HFFc6 (cell line): Measurements from ENCODE around the gene TCAF1. TPM values are rescaled to one million over a fixed set of nuclear protein-coding genes. Genes with fewer than 3 reads are reported as not detected.
A peak's percentile ranks its signal among the peaks of the same experiment; 100 is the strongest.

Experiments used
- DNase-seq: peaks from one replicate; pipeline ENCODE4 v3.0.0-alpha.2; 2018
- H3K27ac Mint-ChIP-seq: 2 replicates; pipeline ENCODE4 v1.8.0; 2020; ENCODE audit warnings: mild to moderate bottlenecking, mixed read lengths
- H3K27me3 Mint-ChIP-seq: 2 replicates; pipeline ENCODE4 v1.8.0; 2021; ENCODE audit warnings: mild to moderate bottlenecking, moderate library complexity, mixed read lengths; ENCODE audit not compliant: insufficient read depth
- H3K36me3 Mint-ChIP-seq: 2 replicates; pipeline ENCODE4 v1.8.0; 2021; ENCODE audit warnings: low read depth, mixed read lengths
- H3K4me1 Mint-ChIP-seq: 2 replicates; pipeline ENCODE4 v1.8.0; 2020; ENCODE audit warnings: low read depth, mixed read lengths
- H3K4me3 Mint-ChIP-seq: 2 replicates; pipeline ENCODE4 v1.8.0; 2020; ENCODE audit warnings: mild to moderate bottlenecking, moderate library complexity, mixed read lengths
- H3K9me3 Mint-ChIP-seq: 2 replicates; pipeline ENCODE4 v1.8.0; 2020; ENCODE audit warnings: mild to moderate bottlenecking, mixed read lengths
- total RNA-seq, 6 experiments: library from RNA; stranded (reverse); fragmentation: NEBNext Ultra II Directional; extraction: Animal tissue kit (Norgen Biotek cat#: 25700); gene quantifications; 2 replicates in 1 of 6; 3 replicates in 5 of 6; pipeline ENCODE4 v1.2.3, GENCODE V29; 2021
- TF ChIP-seq, protein P1 (sequence below): fragments of 200-600 bp; sonication (generic); IDR thresholded peaks from 2 replicates; pipeline ENCODE4 v1.5.0; 2021; ENCODE audit warnings: antibody characterized with exemption, mild to moderate bottlenecking

The TCAF1 gene
- total RNA-seq, 6 experiments from 2014 or later = 57.1 to 90.3 (median 65.1) TPM

- TF ChIP-seq, protein P1, sequence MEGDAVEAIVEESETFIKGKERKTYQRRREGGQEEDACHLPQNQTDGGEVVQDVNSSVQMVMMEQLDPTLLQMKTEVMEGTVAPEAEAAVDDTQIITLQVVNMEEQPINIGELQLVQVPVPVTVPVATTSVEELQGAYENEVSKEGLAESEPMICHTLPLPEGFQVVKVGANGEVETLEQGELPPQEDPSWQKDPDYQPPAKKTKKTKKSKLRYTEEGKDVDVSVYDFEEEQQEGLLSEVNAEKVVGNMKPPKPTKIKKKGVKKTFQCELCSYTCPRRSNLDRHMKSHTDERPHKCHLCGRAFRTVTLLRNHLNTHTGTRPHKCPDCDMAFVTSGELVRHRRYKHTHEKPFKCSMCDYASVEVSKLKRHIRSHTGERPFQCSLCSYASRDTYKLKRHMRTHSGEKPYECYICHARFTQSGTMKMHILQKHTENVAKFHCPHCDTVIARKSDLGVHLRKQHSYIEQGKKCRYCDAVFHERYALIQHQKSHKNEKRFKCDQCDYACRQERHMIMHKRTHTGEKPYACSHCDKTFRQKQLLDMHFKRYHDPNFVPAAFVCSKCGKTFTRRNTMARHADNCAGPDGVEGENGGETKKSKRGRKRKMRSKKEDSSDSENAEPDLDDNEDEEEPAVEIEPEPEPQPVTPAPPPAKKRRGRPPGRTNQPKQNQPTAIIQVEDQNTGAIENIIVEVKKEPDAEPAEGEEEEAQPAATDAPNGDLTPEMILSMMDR = no peak
- Mint-ChIP-seq H3K36me3 (no peaks in the 10 kb centered on the region), H3K4me1 (peaks cover 32% of the 10 kb centered on the region), H3K27ac (peak overlapping the region; percentile 93), H3K27me3 (no peaks in the 10 kb centered on the region), H3K4me3 (peak overlapping the region; percentile 97), H3K9me3 (no peaks in the 10 kb centered on the region)
- no peak for DNase-seq
Observed at GRCh38 chr7:143900230-143900766, 1.7 kb downstream of the TCAF1 start.

GRCh38 chr7:143898810-143899209, 3.2 kb downstream of the TCAF1 start:
- Mint-ChIP-seq H3K36me3 (no peaks in the 10 kb centered on the region), H3K4me3 (no peak overlapping the region; the same call in 1 of the 2 replicates), H3K9me3 (no peaks in the 10 kb centered on the region), H3K27me3 (no peaks in the 10 kb centered on the region), H3K27ac (no peak overlapping the region), H3K4me1 (peaks cover 29% of the 10 kb centered on the region)
- DNase-seq = no peak
- TF ChIP-seq, protein P1 = no peak

GRCh38 chr7:143896667-143897066, 5.3 kb downstream of the TCAF1 start:
- H3K9me3 Mint-ChIP-seq = no peaks in the 10 kb centered on the region
- no peak overlapping the region for H3K4me3 Mint-ChIP-seq
- peaks cover 37% of the 10 kb centered on the region for H3K4me1 Mint-ChIP-seq
- H3K36me3 Mint-ChIP-seq = no peaks in the 10 kb centered on the region
- no peak overlapping the region for H3K27ac Mint-ChIP-seq
- DNase-seq = no peak
- no peaks in the 10 kb centered on the region for H3K27me3 Mint-ChIP-seq
- TF ChIP-seq, protein P1 = no peak

DNA sequence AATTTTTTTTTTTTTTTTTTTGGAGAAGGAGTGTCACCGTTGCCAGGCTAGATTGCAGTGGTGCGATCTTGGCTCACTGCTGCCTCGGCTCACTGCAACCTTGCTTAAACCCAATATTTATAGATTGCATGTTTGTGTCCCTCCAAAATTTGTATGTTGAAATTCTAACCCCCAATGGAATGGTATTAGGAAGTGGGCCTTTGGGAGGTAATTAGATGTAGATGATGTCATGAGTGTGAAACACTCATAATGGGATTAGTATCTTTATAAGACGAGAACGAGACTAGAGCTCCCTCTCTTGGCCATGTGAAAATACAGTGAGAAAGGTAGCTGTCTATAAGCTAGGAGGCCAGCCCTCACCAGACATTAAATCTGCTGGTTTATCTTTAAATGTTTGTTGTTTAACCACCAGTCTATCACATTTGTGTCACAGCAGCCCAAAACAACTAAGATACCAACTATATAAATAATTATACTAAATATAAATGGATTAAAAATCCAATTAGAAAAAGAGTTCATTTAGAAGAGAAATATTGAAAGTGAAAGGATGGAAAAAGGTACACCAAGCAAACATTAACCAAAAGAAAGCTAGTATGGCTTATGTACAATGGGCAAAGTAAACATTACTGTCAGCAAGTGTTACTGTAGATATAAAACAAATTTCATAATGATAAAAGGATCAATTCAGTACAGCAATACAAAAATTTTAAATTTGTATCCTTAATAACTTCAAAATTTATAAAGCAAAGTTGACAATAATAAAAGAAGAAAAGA, 9.3 kb downstream of the TCAF1 start:
- Mint-ChIP-seq H3K27me3 (no peaks in the 10 kb centered on the region), H3K4me1 (peaks cover 25% of the 10 kb centered on the region), H3K4me3 (0 out of 2 replicates have a peak overlapping the region, but pooled peaks have one; percentile 26), H3K36me3 (peaks cover 12% of the 10 kb centered on the region), H3K27ac (peak overlapping the region; percentile 29; the same call in 1 of the 2 replicates), H3K9me3 (no peaks in the 10 kb centered on the region)
- no peak for DNase-seq
- TF ChIP-seq, protein P1 = peak; percentile 71

- H3K27ac Mint-ChIP-seq = peak overlapping the region; percentile 19
- H3K4me3 Mint-ChIP-seq = no peak overlapping the region
- TF ChIP-seq, protein P1 = no peak
- no peaks in the 10 kb centered on the region for H3K9me3 Mint-ChIP-seq
- H3K36me3 Mint-ChIP-seq = peaks cover 12% of the 10 kb centered on the region
- H3K4me1 Mint-ChIP-seq = peaks cover 33% of the 10 kb centered on the region
- H3K27me3 Mint-ChIP-seq = no peaks in the 10 kb centered on the region
- no peak for DNase-seq
Observed at GRCh38 chr7:143891457-143891856, 10.5 kb downstream of the TCAF1 start.
